Femur (tissue), 1 donor: ENCODE data around the gene RTN4RL1.

Source experiments
- DNase-seq: peaks from one replicate; pipeline ENCODE4 v3.0.0-alpha.2; 2017

The RTN4RL1 gene

GRCh38 chr17:1972487-1973160 lies 52.5 kb downstream of the RTN4RL1 start:
- peak; percentile 58 for DNase-seq

DNA sequence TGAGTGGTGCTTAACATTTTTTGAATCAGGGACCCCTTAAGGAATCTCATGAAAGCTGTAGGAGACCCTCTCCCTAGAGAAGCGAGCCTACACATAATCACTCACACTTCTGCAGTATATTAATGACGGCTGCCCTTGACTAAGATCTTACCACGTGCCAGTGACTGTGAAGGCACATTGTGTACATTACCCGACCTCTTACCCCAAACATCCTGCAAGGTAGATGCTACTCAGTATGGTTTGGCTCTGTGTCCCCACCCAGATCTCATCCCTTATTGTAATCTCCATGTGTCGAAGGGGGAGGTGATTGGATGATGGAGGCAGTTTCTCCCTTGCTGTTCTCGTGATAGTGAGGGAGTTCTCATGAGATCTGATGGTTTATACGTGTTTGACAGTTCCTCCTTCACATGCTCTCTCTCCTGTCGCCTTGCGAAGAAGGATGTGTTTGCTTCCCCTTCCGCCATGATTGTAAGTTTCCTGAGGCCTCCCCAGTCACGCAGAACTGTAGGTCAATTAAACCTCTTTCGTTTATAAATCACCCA lies 54.2 kb downstream of the RTN4RL1 start:
- DNase-seq: no peak

DNA sequence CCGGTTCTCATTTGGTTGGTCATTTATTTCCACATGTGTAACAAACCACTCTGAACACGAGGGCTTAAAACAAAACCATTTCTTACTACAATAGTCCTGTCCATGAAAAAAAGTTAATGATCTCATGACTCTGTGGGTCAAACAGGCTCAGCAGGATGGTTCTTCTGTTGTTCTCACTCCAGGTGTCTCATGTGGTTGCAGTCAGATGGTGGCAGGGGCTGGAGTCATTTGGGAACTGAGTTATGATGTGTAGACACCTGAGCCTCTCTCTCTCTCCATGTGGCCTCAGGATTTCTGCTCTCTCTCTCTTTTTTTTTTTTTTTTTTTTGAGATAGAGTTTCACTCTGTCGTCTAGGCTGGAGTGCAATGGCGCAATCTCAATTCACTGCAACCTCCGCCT lies 55.4 kb downstream of the RTN4RL1 start:
- no peak for DNase-seq

GRCh38 chr17:1967213-1967612 lies 57.9 kb downstream of the RTN4RL1 start:
- DNase-seq: no peak

- DNase-seq: no peak
These were observed 58.7 kb downstream of the RTN4RL1 start for GRCh38 chr17:1966274-1967086.

GRCh38 chr17:1965556-1966273 lies 59.4 kb downstream of the RTN4RL1 start:
- no peak for DNase-seq

- no peak for DNase-seq
These were observed 61.9 kb downstream of the RTN4RL1 start for GRCh38 chr17:1963250-1963649.

DNA sequence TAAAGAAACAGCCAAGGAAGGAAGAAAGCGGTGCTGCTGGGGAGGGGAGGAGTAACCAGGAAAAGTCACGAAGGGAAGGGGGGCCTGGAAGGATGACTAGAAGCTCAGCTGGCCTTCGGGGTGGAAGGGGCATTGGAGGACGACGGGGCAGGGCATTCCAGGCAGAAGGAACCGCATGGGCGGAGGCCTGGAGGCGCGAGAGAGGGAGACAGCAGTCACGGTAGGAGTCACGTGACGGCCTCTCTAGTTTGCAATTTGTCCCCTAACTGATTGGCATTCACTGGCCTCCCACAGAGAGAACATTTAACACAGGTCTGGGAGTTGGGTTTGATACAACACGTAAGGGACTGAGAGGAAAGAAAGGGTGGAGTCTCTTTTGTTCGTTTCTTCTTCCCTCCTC lies 63.9 kb downstream of the RTN4RL1 start:
- no peak for DNase-seq

- DNase-seq: no peak
These were observed 64.6 kb downstream of the RTN4RL1 start for GRCh38 chr17:1960545-1960912.

DNA sequence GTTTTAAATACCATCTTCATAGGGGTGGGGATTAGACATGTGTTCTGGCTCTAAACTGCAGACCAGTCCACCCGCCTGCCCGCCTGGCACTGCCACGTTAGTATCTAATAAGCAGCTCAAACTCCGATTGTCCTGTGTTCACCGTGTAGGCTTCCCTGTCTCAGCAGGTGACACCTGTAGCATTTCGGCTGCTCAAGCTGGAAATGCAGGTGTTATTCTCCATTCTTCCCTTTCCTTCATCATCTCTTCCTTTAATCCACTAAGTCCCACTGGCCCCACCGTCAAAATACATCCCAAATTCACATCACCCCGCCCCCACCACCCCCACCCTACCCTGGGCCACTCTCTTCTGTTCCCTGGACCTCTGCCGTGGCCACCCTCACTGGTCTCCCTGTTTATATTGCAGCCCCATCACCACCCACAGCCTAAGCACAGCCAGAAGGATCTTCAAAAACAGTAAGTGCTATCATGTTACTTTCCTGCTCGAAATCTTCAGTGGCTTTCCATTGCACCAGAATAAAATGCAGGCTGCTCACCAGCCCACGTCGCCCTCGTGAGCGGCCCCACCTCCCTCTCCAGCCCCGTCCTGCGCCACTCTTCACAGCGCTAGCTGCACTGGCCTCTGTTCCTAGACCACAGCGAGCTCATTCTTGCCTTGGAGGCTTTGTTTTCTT lies 65.1 kb downstream of the RTN4RL1 start:
- DNase-seq: peak; percentile 50

- DNase-seq: no peak
These were observed 66.8 kb downstream of the RTN4RL1 start for GRCh38 chr17:1958134-1958881.

DNA sequence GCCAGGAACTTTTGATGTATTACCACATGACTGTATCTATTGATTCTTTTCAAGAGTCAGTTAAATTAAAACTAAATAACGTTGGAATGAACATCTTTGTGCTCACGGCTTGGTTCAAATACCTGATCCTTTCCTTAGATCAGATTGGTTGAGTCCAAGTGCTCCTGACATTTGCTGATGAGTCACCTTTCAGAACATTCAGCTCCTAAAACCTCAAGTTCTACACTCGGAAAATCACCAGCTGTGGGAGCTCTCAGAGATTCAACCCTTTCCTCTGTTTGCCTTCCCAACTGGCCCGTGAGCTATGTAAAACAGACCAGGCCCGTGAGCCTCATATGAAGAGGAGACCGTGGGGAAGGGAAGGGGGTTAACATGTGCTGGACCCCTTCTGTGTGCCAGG lies 68.1 kb downstream of the RTN4RL1 start:
- DNase-seq: no peak

GRCh38 chr17:1956134-1956533 lies 69.0 kb downstream of the RTN4RL1 start:
- DNase-seq: no peak

- no peak for DNase-seq
These were observed 71.3 kb downstream of the RTN4RL1 start for GRCh38 chr17:1953831-1954230.

DNA sequence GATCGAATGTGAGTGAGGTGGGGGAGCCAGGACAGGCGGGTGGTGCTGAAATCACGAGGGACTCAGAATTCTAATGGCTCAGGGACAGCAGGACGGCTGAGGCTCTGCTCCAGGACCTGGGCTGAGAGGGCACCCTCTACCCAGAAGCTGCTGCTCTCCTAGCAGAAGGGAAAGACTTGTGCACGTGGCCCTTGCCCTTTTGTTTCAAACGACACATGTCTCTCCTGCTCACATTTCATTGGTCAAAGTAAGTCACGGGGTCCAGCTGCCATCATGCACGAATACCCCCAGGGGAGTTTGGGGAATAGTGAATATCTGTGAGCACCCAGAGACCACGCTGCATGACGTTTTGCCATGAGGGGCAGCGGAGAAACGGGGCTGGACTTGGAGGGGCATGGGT lies 73.2 kb downstream of the RTN4RL1 start:
- DNase-seq: no peak

- DNase-seq: no peak
These were observed 75.4 kb downstream of the RTN4RL1 start for GRCh38 chr17:1949754-1950153.

GRCh38 chr17:1948517-1948825 lies 76.7 kb downstream of the RTN4RL1 start:
- no peak for DNase-seq

GRCh38 chr17:1947743-1948516 lies 77.2 kb downstream of the RTN4RL1 start:
- no peak for DNase-seq

DNA sequence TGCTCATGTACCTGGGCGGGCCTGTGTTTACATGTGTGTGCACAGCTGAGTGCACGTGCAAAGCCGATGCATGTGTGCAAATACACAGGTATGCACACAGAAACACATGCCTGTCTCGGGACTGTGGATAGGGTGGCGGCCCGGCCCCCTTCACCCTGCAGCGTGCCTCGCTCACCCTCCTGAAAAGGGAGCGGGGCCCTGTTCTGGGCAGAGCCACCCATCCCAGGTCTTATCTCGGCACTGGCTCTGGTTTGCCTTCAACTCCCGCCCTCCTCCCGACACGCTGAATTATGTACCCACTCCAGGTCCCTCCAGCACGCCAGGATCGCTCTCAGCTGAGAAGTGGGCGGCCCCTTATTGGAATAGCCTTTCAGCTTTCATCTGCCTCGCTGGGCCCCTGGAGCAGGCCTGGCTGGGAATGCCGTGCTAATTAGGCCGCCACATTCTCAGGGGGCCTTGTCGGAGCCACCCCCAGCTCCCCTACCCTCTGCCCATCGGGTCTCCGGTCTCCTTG lies 77.8 kb downstream of the RTN4RL1 start:
- no peak for DNase-seq

- no peak for DNase-seq
These were observed 78.9 kb downstream of the RTN4RL1 start for GRCh38 chr17:1946021-1946932.
